GM12878 (cell line): ENCODE measurements around the gene ZNRF3. TPM values are rescaled to one million over a fixed set of nuclear protein-coding genes. Genes with fewer than 3 reads are reported as not detected.

Experiments used
- CEBPB ChIP-seq, 2 experiments: fragments of 150-350 bp in 1 of 2; IDR thresholded peaks; 2 replicates each; pipeline ENCODE4 v1.6.1; 2012 to 2014; ENCODE audit warnings: low read depth in 2 of 2, low read length in 2 of 2, borderline replicate concordance in 1 of 2, inconsistent platforms in 1 of 2
- IKZF2 ChIP-seq, 2 experiments: fragments of 450-650 bp; IDR thresholded peaks; 2 replicates each; pipeline ENCODE4 v1.6.1; 2017; ENCODE audit warnings: mild to moderate bottlenecking in 2 of 2, moderate library complexity in 2 of 2
- IRF4 ChIP-seq: IDR thresholded peaks from 2 replicates; pipeline ENCODE4 v1.6.1; 2011; ENCODE audit warnings: low read depth, low read length
- JUNB ChIP-seq: IDR thresholded peaks from 2 replicates; pipeline ENCODE4 v1.6.1; 2016; ENCODE audit warnings: antibody characterized with exemption, mild to moderate bottlenecking
- MEF2B ChIP-seq: fragments of 450-650 bp; IDR thresholded peaks from 2 replicates; pipeline ENCODE4 v1.6.1; 2018; ENCODE audit warnings: mild to moderate bottlenecking, moderate library complexity; ENCODE audit not compliant: partially characterized antibody, poor library complexity, severe bottlenecking
- NR2C1 ChIP-seq: fragments of 450-650 bp; IDR thresholded peaks from 2 replicates; pipeline ENCODE4 v1.6.1; 2017; ENCODE audit warnings: antibody characterized with exemption, mild to moderate bottlenecking, moderate library complexity
- PKNOX1 ChIP-seq: fragments of 450-650 bp; IDR thresholded peaks from 2 replicates; pipeline ENCODE4 v1.6.1; 2016; ENCODE audit warnings: mild to moderate bottlenecking
- RCOR1 ChIP-seq: conservative IDR thresholded peaks from 2 replicates; pipeline ENCODE4 v1.6.1; 2012; ENCODE audit warnings: low read depth, low read length, improper control_type of control experiment
- SIX5 ChIP-seq: IDR thresholded peaks from 2 replicates; pipeline ENCODE4 v1.6.1; 2011; ENCODE audit warnings: mild to moderate bottlenecking, low read depth, low read length, moderate library complexity; ENCODE audit not compliant: severe bottlenecking
- SMAD1 ChIP-seq: fragments of 450-650 bp; IDR thresholded peaks from 2 replicates; pipeline ENCODE4 v1.6.1; 2018; ENCODE audit warnings: mild to moderate bottlenecking, low read depth; ENCODE audit not compliant: partially characterized antibody
- STAT3 ChIP-seq: IDR thresholded peaks from 2 replicates; pipeline ENCODE4 v1.6.1; 2011; ENCODE audit warnings: low read depth, low read length, improper control_type of control experiment
- WRNIP1 ChIP-seq: IDR thresholded peaks from 2 replicates; pipeline ENCODE4 v1.6.1; 2011; ENCODE audit warnings: low read depth, low read length, improper control_type of control experiment, borderline replicate concordance
- ZNF592 ChIP-seq: fragments of 450-650 bp; IDR thresholded peaks from 2 replicates; pipeline ENCODE4 v1.6.1; 2017; ENCODE audit warnings: mild to moderate bottlenecking, moderate library complexity
- polyA plus RNA-seq, 11 experiments: library from polyadenylated mRNA; depleted of rRNA in 4 of 11; unstranded in 6 of 11; stranded (reverse) in 5 of 11; fragments of >200 nt; fragmentation: Nextera tagmentation in 4 of 11; fragmentation: Illumina TruSeq in 1 of 11; extraction: Ambion mirVana in 4 of 11; extraction: Trizol in 1 of 11; gene quantifications; 1 replicate in 1 of 11; 2 replicates in 10 of 11; pipeline versions ENCODE4 v1.2.1 to v1.2.3, GENCODE V29; 2011 to 2016; ENCODE audit warnings: inconsistent platforms in 2 of 11, missing spikeins in 2 of 11, low read depth in 1 of 11
- total RNA-seq, 4 experiments: library from RNA; depleted of rRNA in 3 of 4; stranded (reverse); fragments of >200 nt in 3 of 4; fragmentation: Illumina TruSeq in 1 of 4; extraction: Trizol in 1 of 4; gene quantifications; 2 replicates each; pipeline versions ENCODE4 v1.2.1 to v1.2.3, GENCODE V29; 2013 to 2021

Gene ZNRF3
- total and polyA plus RNA-seq, 10 of the 15 experiments (the other 5 are each of a cell fraction or from before 2014, with no cell fraction given): 0.05 to 2.4 (median 0.46) TPM

- TF ChIP-seq ZNF592 (no peak), NR2C1 (no peak), PKNOX1 (no peak), IKZF2 (IDR thresholded peaks at IDR 0.05) (no peak), IRF4 (no peak), STAT3 (no peak), MEF2B (no peak), CEBPB (IDR thresholded peaks at IDR 0.05; ENCODE audit: borderline replicate concordance in 1 of 2, low read depth in 2 of 2, low read length in 2 of 2) (no peak), SMAD1 (no peak), JUNB (no peak), WRNIP1 (no peak), RCOR1 (no peak), SIX5 (no peak)
These were observed 13.6 kb upstream of the ZNRF3 start (continued) for GRCh38 chr22:28869736-28870135.
